Measurements from ENCODE around the gene F3. TPM values are rescaled to one million over a fixed set of nuclear protein-coding genes. Genes with fewer than 3 reads are reported as not detected.

F3 gene
- total RNA-seq, 1 donor from 2014 or later: 15.3 TPM

GRCh38 chr1:94527447-94528031 is 14.0 kb downstream of the F3 start:
- no peak for DNase-seq

GRCh38 chr1:94526152-94526980 is 15.2 kb downstream of the F3 start:
- no peak for DNase-seq

GRCh38 chr1:94524531-94524930 is 17.0 kb downstream of the F3 start:
- DNase-seq: no peak

GRCh38 chr1:94522304-94522703 is 19.3 kb downstream of the F3 start:
- peak; percentile 80 for DNase-seq

GRCh38 chr1:94519351-94519750 is 22.2 kb downstream of the F3 start:
- DNase-seq: no peak

DNA sequence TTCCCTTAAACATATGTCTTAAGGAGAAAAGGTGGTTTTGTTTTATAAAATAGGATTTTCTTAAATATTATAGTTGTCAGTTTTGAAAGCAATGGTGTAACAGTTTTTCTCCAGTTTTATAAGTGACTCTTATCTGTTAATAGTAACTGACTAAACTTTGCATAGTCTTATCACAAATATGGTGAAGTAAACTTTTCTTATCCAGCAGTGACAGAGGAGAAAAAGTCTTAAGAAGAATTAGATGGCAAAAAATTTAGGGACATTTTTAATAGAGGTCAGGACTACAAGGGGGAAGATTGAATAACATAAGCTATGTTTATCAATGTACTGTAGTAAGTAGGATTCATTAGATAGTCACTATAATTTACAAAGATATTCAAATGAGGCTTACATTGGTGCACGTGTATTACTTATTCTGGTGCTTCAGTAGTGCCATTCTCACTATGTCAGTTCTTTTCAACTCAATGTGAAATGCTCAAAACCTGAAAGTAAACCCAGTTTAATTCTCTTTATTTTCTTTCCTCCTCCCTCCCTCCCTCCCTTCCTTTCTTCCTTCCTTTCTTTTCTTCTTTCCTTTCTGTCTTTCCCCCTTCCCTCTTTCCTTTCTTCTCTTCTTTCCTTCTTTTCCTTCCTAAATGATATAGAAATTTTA is 26.1 kb downstream of the F3 start:
- DNase-seq: no peak

- DNase-seq: peak; percentile 53
Observed at GRCh38 chr1:94514095-94514727, 27.3 kb downstream of the F3 start.

DNA sequence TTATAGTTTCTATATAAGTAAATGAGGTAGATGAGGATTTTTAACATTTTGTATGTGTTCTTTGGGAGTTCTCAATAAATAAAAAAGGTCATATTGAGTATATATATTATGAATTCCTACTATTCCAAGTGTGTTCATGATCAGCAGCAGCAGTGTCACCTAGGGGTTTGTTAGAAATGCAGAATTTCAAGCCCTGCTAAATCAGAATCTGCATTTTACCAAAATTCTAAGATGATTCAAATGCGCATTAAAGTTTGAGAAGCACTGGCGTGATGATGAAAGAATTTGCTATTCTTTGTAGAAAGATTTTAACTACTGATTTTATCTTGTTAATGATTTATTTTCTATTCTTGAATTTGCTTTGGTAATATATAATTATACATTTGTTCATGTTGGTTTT is 28.7 kb downstream of the F3 start:
- no peak for DNase-seq

DNA sequence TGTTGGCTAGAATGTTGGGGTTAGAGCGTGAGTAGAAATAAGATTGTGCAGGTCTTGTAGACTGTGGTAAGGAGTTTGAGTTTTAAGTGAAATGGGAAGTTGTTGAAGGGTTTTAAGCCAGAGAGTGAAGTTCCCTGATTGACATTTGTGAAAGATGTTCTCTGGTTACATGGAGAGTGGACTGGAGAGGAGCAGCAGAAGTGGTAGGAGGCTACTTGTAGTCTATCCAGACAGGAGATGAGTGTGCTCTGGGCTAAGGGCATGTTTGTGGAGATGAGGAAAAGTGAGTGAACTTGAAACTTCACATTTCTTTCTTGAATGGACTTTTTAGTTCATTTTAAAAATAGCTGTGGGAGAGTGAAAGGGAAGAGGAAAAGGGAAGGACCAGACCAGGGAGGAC is 37.0 kb downstream of the F3 start:
- no peak for DNase-seq

GRCh38 chr1:94503153-94503552 is 38.4 kb downstream of the F3 start:
- DNase-seq: no peak

DNA sequence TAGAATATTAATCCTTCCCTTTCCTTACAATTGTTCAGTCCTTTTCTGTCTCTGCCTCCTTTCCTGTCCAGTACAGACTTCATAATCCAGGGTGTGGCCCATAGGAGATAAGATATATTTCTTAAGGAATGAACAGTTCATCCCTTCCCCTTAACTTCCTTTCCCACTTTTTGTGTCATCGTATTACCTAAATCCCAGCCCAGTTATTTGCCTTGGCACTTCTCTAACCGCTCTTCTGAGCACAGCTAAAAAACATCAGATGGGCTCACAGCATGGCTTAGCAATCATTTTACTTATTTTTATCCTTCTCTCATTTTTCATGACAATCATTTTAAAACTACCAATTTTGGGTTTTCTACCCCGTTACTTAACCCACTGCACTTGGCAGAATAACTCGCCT is 39.6 kb downstream of the F3 start:
- DNase-seq: no peak

DNA sequence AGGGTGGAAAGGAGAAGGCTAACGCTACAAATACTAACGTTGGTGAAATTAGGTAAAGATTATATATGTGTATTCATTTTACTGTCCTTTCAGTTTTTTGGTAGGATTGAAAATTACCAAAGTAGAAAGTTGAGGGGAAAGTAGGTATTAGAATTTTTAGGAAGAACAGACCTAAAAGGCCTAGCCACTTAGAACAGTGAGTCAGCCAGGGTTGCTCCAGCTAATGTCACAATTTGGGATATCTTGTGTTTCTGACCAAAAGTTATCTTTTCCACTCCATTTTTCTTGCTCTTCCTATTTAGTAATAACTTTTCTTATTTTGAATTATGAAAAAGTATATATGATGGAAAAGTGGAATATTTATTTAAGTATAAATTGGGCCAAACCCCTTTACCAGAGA is 40.1 kb downstream of the F3 start:
- DNase-seq: no peak

GRCh38 chr1:94496076-94496755 is 45.3 kb downstream of the F3 start:
- no peak for DNase-seq

DNA sequence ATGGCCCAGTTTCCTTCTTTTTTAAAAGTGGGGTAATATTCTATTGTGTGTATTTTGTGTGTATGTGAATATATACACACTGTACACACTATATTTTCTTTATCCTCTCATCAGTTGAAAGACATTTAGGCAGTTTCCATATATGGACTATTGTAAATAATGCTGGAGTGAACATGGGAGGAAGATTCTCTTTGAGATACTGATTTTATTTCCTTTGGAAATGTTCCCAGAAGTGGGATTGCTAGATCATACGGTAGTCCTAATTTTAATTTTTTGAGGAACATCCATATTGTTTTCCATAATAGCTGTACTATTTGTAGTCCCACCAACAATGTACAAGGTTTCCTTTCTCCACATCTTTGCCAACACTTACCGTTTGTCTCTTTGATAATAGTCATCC is 51.0 kb downstream of the F3 start:
- no peak for DNase-seq

GRCh38 chr1:94486990-94487389 is 54.6 kb downstream of the F3 start:
- no peak for DNase-seq

GRCh38 chr1:94481473-94481933 is 60.1 kb downstream of the F3 start:
- DNase-seq: peak; percentile 79

DNA sequence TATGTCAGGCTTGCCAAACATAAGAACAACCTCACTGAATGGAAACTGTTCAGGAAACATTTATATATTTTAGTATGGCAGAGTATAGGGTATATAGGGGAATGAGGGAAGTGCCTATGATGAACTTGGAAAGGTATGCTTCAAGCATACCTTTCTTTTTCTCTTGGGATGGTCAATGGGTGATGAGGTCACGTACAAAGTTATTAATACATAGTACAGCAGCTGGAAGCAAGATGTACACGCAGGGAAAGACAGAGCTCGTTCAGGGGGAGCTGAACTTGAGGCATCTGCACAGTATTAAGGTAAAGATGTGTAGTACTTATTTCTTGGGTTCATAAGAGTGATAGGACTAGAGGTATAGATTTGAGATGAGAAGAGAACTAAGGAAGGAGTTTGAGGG is 61.9 kb downstream of the F3 start:
- no peak for DNase-seq

Other genes starting within 250 kb of the F3 start
- gene ABCD3, start 123.4 kb downstream of the F3 start, total RNA-seq: 44.0 TPM